HG02943 (cell line): ENCODE results near the gene GPR68.
"Not testable (repeated sequence)": the region's sequence is repeated elsewhere in the genome, so short reads cannot be mapped to it uniquely, and the experiment has no call there.

Experiments used
- ATAC-seq: cut with Tn5 transposase; IDR thresholded peaks from one replicate; pipeline ENCODE4 v1.9.1; 2021; ENCODE audit warnings: mild to moderate bottlenecking, low read depth, moderate library complexity; ENCODE audit not compliant: unreplicated experiment

The GPR68 gene

GRCh38 chr14:91230397-91231035, 14.0 kb downstream of the GPR68 start:
- no peak for ATAC-seq

GRCh38 chr14:91229743-91230200, 14.7 kb downstream of the GPR68 start:
- ATAC-seq = peak; percentile 76

GRCh38 chr14:91229005-91229382, 15.5 kb downstream of the GPR68 start:
- ATAC-seq = no peak

GRCh38 chr14:91228112-91229004, 16.1 kb downstream of the GPR68 start:
- ATAC-seq = peak; percentile 66

- no peak for ATAC-seq
Measured at GRCh38 chr14:91227183-91227628, 17.3 kb downstream of the GPR68 start.

- ATAC-seq = not testable (repeated sequence)
Measured at GRCh38 chr14:91226360-91226759, 18.1 kb downstream of the GPR68 start.

- ATAC-seq = no peak
Measured at GRCh38 chr14:91225025-91225424, 19.5 kb downstream of the GPR68 start.

GRCh38 chr14:91223028-91223783, 21.3 kb downstream of the GPR68 start:
- no peak for ATAC-seq

GRCh38 chr14:91221270-91221669, 23.2 kb downstream of the GPR68 start:
- no peak for ATAC-seq

- no peak for ATAC-seq
Measured at GRCh38 chr14:91220581-91221000, 23.9 kb downstream of the GPR68 start.

GRCh38 chr14:91219517-91220389, 24.8 kb downstream of the GPR68 start:
- no peak for ATAC-seq

- ATAC-seq = no peak
Measured at GRCh38 chr14:91218014-91218413, 26.5 kb downstream of the GPR68 start.

- ATAC-seq = no peak
Measured at GRCh38 chr14:91216731-91217226, 27.7 kb downstream of the GPR68 start.

- no peak for ATAC-seq
Measured at GRCh38 chr14:91215381-91215780, 29.1 kb downstream of the GPR68 start.

GRCh38 chr14:91214306-91214705, 30.2 kb downstream of the GPR68 start:
- no peak for ATAC-seq

- ATAC-seq = no peak
Measured at GRCh38 chr14:91211017-91211416, 33.5 kb downstream of the GPR68 start.

- ATAC-seq = no peak
Measured at GRCh38 chr14:91207008-91207407, 37.5 kb downstream of the GPR68 start.

- ATAC-seq = no peak
Measured at GRCh38 chr14:91205459-91205858, 39.0 kb downstream of the GPR68 start.

- ATAC-seq = no peak
Measured at GRCh38 chr14:91204657-91205056, 39.8 kb downstream of the GPR68 start.
